ENCODE data around the gene SIK3.

GRCh38 chr11:116836632-116836991 is 261.6 kb downstream of the SIK3 start:
- no peak for TF ChIP-seq EP300 (IDR thresholded peaks at IDR 0.05)
- no peak for TF ChIP-seq CTCF (IDR thresholded peaks at IDR 0.05)
- no peak for TF ChIP-seq POLR2A (IDR thresholded peaks at IDR 0.05)
